22Rv1 (cell line): ENCODE measurements around the gene RASL11A.

Experiments
- CTCF ChIP-seq: fragments of 450-650 bp; IDR thresholded peaks from 2 replicates; pipeline ENCODE4 v1.5.1; 2017; ENCODE audit warnings: mild to moderate bottlenecking
- ZFX ChIP-seq: fragments of 450-650 bp; IDR thresholded peaks from 2 replicates; pipeline ENCODE4 v1.6.1; 2017; ENCODE audit warnings: antibody characterized with exemption, borderline replicate concordance

GRCh38 chr13:27263438-27263837 is 7.2 kb upstream of the RASL11A start:
- TF ChIP-seq CTCF (no peak), ZFX (no peak)
